NOMO-1 treated with DMSO at 0.1 percent for 48 hours (cell line): ENCODE measurements around the gene C11orf21.
"Not testable (repeated sequence)": the region's sequence is repeated elsewhere in the genome, so short reads cannot be mapped to it uniquely, and the experiment has no call there.

Experiments
- DNase-seq: peaks from one replicate; lab custom pipeline; 2025; ENCODE audit not compliant: unreplicated experiment; lab: John Stamatoyannopoulos, UW

Gene C11orf21

DNA sequence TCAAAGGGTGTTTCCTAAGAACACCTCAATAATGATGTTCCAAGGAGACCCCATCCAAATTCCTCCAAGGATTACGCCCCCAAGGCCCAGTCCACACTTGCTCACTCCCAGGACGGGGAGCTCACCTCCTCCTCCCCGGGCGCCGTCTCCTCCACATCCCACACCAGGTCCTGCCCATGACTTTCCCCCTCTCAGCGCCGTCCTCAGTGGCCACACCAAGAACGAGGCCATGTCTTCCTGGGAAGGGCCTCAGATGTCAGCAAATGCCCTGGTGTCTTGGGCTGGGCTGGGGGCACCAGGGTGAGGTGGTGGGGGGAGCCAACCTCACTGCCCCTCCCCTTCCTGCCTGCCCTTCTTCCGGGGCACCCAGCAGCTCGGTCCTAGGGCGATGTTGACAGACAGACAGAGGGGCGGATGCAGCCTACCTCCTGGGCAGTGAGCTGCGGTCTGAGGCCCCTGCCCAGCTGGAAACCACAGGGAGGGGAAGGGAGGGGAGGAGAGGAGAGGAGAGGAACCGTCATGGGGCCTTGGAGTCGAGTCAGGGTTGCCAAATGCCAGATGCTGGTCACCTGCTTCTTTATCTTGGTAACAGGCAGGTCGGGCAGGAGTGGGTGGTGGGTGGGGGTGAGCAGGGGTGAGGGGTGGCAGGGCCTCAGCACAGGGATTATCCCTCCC lies at the start of gene C11orf21, which contains the start of gene TSPAN32:
C11orf21 (minus strand) TSS at position 288 of the 675 bp plus-strand sequence; CDS start at position 178, 110 bp downstream.
TSPAN32 (plus strand) TSS at position 383 of the 675 bp plus-strand sequence; CDS start at position 520, 137 bp downstream.
- DNase-seq = peak; percentile 97

DNA sequence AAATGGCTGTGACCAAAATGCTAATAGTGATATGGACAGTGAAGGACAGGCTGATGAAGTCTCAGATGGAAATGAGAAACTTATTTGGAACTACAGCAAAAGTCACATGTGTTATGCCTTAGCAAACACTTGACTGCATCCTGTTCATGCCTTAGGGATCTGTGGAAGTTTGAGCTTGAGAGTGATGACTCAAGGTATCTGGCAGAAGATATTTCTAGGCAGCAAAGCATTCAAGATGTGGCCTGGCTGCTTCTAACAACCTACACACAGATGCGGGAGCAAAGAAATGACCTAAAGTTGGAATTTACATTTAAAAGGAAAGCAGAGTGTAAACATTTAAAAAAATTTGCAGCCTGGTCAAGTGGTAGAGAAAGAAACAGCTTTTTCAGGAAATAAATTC lies 47.3 kb upstream of the C11orf21 start:
- DNase-seq = no peak

DNA sequence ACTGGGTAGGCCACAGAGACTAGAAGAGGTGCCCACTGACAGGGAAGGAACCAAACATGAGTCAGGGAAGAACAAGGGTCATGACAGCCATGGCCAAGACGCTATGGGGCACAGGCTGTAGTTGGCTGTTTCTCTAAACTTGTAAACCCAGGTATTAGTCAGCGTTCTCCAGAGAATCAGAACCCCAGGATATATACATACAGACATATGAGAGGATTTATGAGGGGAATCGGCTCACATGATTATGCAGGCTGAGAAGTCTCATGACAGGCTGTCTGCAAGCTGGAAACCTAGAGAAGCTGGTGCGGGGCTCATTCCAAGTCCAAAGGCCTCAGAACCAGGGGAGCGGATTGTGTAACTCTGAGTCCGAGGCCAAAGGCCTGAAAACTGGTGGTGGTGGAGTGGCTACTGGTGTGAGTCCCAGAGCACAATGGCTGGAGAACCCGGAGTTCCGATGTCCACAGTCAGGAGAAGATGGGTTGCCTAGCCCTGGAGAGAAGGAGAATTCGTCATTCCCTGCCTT lies 45.7 kb upstream of the C11orf21 start:
- DNase-seq = no peak

GRCh38 chr11:2346586-2347307 lies 45.0 kb upstream of the C11orf21 start:
- no peak for DNase-seq

- no peak for DNase-seq
Measured at GRCh38 chr11:2346014-2346413, 44.3 kb upstream of the C11orf21 start.

- DNase-seq = no peak
Measured at GRCh38 chr11:2345050-2345449, 43.3 kb upstream of the C11orf21 start.

DNA sequence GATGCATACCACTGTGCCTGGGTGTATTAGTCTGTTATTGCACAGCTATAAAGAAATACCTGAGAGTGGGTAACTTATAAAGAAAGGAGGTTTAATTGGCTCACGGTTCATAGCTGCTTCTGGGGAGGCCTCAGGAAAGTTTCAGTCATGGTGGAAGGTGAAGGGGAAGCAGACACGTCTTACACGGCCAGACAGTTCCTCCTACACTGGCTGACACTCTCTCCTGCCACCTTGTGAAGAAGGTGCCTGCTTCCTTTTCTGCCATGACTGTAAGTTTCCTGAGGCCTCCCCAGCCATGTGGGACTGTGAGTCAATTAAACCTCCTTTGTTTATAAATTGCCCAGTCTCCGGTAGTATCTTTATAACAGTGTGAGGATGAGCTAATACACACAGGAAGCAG lies 41.8 kb upstream of the C11orf21 start:
- DNase-seq = no peak

- no peak for DNase-seq
Measured at GRCh38 chr11:2342981-2343380, 41.3 kb upstream of the C11orf21 start.

- no peak for DNase-seq
Measured at GRCh38 chr11:2342557-2342956, 40.8 kb upstream of the C11orf21 start.

- DNase-seq = not testable (repeated sequence)
Measured at GRCh38 chr11:2338760-2339159, 37.0 kb upstream of the C11orf21 start.

- DNase-seq = not testable (repeated sequence)
Measured at GRCh38 chr11:2335286-2335685, 33.6 kb upstream of the C11orf21 start.

DNA sequence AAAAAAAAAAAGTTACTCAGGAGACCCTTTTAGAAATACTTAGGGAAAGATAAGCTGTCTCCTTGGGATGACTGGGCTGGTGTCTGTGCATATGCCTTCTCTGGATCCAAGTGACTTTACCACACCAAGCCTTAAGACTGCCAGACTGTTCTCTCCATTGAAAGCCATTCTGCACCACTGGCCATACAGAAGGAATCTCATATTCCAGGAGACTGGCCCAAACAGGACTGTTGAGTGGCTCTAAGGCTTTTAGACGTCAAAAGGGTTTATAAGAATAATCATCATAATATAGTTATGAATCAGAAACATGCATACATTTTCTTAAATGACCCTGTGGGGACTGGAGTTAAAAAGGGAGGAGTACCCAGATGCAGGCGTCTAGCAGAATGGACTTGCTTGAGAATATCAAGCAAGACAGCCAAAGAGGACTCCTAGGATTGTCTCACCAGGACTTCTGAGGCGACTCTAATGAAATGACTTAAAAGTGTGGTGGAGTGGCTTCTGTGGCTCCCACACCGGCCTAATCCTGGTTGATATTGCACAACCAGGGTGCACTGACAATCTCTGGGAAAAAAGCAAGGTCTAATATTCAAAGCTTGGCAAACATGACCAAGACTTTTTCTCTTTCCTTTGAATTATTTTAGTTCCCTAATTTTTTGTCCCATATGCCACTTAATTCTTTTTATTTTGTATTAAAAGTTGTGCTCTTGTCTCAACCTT lies 31.9 kb upstream of the C11orf21 start:
- not testable (repeated sequence) for DNase-seq

DNA sequence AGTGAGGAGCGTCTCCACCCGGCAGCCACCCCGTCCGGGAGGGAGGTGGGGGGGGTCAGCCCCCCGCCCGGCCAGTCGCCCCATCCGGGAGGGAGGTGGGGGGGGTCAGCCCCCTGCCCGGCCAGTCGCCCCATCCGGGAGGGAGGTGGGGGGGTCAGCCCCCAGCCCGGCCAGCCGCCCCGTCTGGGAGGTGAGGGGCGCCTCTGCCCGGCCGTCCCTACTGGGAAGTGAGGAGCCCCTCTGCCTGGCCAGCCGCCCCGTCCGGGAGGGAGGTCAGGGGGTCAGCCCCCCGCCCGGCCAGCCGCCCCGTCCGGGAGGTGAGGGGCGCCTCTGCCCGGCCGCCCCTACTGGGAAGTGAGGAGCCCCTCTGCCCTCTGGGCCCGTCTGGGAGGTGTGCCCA lies 30.9 kb upstream of the C11orf21 start:
- DNase-seq = not testable (repeated sequence)

DNA sequence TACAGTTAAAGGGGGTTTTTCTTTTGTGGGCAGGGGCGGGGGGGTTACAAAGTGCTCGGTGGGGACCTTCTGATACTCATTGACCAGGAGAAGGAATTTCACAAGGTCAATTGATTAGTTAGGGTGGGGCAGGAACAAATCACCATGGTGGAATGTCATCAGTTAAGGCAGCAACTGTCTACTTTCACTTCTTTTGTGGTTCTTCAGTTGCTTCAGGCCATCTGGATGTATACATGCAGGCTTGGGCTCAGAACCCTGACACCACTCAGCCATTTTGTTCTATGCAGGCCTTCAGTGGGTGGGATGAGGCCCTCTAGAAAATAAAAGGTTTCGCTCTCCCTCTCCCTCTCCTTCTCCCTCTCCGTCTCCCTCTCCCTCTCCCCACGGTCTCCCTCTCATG lies 29.7 kb upstream of the C11orf21 start:
- DNase-seq = no peak

GRCh38 chr11:2330696-2331095 lies 29.0 kb upstream of the C11orf21 start:
- no peak for DNase-seq

- no peak for DNase-seq
Measured at GRCh38 chr11:2329551-2329950, 27.8 kb upstream of the C11orf21 start.

DNA sequence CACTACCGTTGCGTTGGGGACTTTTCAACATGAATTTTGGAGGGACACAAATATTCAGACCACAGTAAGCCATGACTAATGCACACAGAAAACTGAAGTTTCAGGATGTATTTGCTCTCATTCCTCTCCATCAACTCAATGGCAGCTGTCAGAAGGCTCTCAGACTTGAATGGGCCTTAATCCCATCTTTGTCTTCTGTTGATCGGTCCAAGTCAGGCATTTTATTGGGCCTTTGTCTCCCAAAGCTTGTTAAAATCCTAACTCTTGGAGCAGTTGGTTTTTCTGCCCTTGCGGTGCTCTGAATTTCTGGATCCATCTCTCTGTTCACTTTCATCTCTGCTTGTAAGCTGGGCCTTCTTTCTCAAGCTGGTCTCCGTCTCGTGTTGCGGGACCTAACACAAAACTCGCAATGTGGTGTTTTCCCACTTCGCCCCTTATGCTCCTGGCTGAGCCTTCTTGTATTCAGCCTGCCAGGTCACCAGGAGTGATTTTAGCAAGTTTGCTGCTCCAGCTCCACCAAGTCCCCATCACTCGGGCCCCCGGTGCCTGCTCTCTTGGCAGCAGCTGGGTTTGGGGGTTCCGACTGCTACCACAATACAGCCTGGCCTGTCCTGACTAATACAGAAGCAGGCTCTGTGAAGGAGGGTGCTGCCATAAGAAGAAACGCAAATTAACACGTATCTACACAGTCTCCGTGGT lies 27.1 kb upstream of the C11orf21 start:
- no peak for DNase-seq

DNA sequence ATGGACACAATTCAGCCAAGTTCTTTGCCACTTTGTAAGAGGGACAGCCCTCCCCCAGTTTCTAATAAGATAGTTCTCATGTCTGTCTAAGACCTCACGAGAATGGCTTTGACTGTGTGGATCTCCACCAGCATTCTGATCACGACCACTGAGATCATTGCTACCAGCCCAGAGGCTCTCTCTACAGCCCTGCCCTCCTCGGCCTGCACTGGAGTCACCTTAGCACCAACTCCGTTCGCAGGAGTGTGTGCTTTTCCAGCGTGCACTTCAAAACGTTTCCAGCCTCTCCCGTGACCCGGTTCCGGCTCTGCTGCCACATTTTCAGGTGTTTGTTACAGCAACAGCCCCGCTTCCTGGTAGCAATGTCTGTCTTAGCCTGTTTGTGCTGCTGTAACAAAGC lies 26.3 kb upstream of the C11orf21 start:
- DNase-seq = no peak

DNA sequence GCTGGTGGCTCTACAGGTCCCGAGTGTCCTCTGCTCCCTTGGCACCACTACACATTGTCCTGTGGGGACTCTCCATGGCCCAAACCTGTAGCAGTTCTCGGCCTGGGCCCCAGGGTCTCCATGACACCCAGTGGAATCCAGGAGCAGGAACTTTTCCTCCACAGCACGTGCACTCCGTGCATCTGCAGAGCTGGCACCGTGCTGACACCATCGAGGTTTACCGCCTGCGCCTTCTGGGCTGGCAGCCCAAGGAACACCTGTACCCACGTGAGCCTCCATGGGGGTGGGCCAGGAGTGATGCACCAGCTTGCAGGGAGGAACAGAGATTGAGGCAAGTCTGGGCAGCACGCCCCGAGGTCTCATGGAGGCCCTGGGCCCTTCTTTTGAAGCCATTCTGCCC lies 25.3 kb upstream of the C11orf21 start:
- no peak for DNase-seq

DNA sequence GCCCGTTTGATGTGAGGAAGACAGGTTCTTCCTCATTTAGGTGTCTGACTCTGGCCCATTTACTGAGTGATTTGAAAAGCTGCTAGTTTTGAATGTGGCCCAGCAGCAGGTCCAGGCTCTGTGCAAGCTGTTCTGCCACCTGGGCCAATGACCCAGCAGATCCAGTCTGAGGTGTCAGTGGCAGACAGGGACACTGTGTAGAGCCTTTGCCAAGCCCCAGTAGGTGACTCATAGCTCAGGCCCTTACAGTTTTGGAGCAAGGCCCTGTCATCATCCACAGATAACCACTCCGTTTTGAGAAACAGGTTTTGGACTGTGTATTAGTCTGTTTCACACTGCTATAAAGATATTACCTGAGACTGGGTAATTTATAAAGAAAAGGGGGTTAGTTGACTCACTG lies 24.0 kb upstream of the C11orf21 start:
- no peak for DNase-seq

GRCh38 chr11:2325123-2325522 lies 23.4 kb upstream of the C11orf21 start:
- no peak for DNase-seq
